ENCODE results near the gene MYO1F.
"Not testable (repeated sequence)": the region's sequence is repeated elsewhere in the genome, so short reads cannot be mapped to it uniquely, and the experiment has no call there.

DNA sequence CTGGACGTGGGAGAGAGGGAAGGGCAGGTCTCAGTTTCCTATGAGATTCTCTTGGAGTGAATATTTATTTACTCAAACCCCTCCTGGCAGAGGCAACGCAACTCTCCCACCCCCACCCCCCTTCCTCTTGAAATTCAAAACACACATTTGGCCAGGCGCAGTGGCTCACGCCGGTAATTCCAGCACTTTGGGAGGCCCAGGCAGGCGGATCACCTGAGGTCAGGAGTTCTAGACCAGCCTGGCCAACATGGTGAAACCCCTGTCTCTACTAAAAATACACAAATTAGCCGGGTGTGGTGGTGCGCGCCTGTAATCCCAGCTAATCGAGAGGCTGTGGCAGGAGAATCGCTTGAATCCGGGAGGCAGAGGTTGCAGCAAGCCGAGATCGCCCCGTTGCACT lies 40.1 kb upstream of the MYO1F start:
- TF ChIP-seq, protein P1, sequence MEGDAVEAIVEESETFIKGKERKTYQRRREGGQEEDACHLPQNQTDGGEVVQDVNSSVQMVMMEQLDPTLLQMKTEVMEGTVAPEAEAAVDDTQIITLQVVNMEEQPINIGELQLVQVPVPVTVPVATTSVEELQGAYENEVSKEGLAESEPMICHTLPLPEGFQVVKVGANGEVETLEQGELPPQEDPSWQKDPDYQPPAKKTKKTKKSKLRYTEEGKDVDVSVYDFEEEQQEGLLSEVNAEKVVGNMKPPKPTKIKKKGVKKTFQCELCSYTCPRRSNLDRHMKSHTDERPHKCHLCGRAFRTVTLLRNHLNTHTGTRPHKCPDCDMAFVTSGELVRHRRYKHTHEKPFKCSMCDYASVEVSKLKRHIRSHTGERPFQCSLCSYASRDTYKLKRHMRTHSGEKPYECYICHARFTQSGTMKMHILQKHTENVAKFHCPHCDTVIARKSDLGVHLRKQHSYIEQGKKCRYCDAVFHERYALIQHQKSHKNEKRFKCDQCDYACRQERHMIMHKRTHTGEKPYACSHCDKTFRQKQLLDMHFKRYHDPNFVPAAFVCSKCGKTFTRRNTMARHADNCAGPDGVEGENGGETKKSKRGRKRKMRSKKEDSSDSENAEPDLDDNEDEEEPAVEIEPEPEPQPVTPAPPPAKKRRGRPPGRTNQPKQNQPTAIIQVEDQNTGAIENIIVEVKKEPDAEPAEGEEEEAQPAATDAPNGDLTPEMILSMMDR (IDR thresholded peaks at IDR 0.05) = not testable (repeated sequence)
- not testable (repeated sequence) for TF ChIP-seq POLR2A (IDR thresholded peaks at IDR 0.05)
